ENCODE measurements around the gene CENPC. TPM values are rescaled to one million over a fixed set of nuclear protein-coding genes. Genes with fewer than 3 reads are reported as not detected.

The CENPC gene
- total and polyA plus RNA-seq, 2 experiments from 2014 or later = 21.6 to 24.5 TPM

- TF ChIP-seq REST (IDR thresholded peaks at IDR 0.05; ENCODE audit: unreplicated experiment) (no peak), ZNF462 (CRISPR knock-in tag; IDR thresholded peaks at IDR 0.05) (no peak)
Measured at GRCh38 chr4:67512501-67512900, 32.8 kb downstream of the CENPC start (continued).

- Mint-ChIP-seq H3K27ac (no peak overlapping the region), H3K9me3 (no peaks in the 10 kb centered on the region), H3K4me1 (no peaks in the 10 kb centered on the region), H3K27me3 (ENCODE audit: insufficient read depth, low read depth, poor library complexity) (peaks cover 1% of the 10 kb centered on the region), H3K4me3 (no peak overlapping the region), H3K36me3 (ENCODE audit: low read depth) (peaks cover 7% of the 10 kb centered on the region; the same call in 1 of the 3 replicates)
- Histone ChIP-seq H3K4me2 (no peak overlapping the region), H3K27ac (ENCODE audit: low read depth) (no peak overlapping the region), H3F3A (replicated peaks; ENCODE audit: low read depth) (no peaks in the 10 kb centered on the region), H3K4me1 (ENCODE audit: insufficient read depth) (no peaks in the 10 kb centered on the region), H2AFZ (no peak overlapping the region), H3K36me3 (ENCODE audit: insufficient read depth) (no peaks in the 10 kb centered on the region), H3K79me2 (replicated peaks; ENCODE audit: insufficient read depth) (no peaks in the 10 kb centered on the region), H3K27me3 (ENCODE audit: insufficient read depth) (no peaks in the 10 kb centered on the region), H3K4me3 (no peak overlapping the region), H4K20me1 (replicated peaks; ENCODE audit: insufficient read depth) (no peaks in the 10 kb centered on the region; the same call in 1 of the 2 replicates), H3K9me2 (ENCODE audit: insufficient read depth) (0 out of 2 replicates have a peak, but pooled peaks cover 4% of the 10 kb centered on the region)
- DNase-seq (ENCODE audit: low spot score) (no peak), ATAC-seq (no peak)
- TF ChIP-seq ETS1 (IDR thresholded peaks at IDR 0.05) = no peak
- no peak for TF ChIP-seq JUNB (IDR thresholded peaks at IDR 0.05; ENCODE audit: unreplicated experiment)
- no peak for TF ChIP-seq NANOG (IDR thresholded peaks at IDR 0.05; ENCODE audit: borderline replicate concordance)
- TF ChIP-seq POLR2AphosphoS5 (IDR thresholded peaks at IDR 0.05; ENCODE audit: low read depth) = no peak
- no peak for TF ChIP-seq EZH2 (IDR thresholded peaks at IDR 0.05; ENCODE audit: low read depth, unreplicated experiment)
- TF ChIP-seq STAT1 (IDR thresholded peaks at IDR 0.05; ENCODE audit: unreplicated experiment) = no peak
- no peak for TF ChIP-seq EZH2phosphoT487 (IDR thresholded peaks at IDR 0.05; ENCODE audit: unreplicated experiment)
- no peak for TF ChIP-seq CREB1 (CRISPR knock-in tag; IDR thresholded peaks at IDR 0.05; ENCODE audit: low read depth)
- no peak for TF ChIP-seq ZNF114 (CRISPR knock-in tag; IDR thresholded peaks at IDR 0.05)
- TF ChIP-seq ZNF331 (CRISPR knock-in tag; IDR thresholded peaks at IDR 0.05; ENCODE audit: low read depth) = no peak
- TF ChIP-seq CTCF (conservative IDR thresholded peaks at IDR 0.05; ENCODE audit: low read depth in 2 of 2) = no peak
Measured at GRCh38 chr4:67500373-67500772, 44.9 kb downstream of the CENPC start.
